ENCODE results near the gene AAK1.
"Not testable (repeated sequence)": the region's sequence is repeated elsewhere in the genome, so short reads cannot be mapped to it uniquely, and the experiment has no call there.

Gene AAK1

DNA sequence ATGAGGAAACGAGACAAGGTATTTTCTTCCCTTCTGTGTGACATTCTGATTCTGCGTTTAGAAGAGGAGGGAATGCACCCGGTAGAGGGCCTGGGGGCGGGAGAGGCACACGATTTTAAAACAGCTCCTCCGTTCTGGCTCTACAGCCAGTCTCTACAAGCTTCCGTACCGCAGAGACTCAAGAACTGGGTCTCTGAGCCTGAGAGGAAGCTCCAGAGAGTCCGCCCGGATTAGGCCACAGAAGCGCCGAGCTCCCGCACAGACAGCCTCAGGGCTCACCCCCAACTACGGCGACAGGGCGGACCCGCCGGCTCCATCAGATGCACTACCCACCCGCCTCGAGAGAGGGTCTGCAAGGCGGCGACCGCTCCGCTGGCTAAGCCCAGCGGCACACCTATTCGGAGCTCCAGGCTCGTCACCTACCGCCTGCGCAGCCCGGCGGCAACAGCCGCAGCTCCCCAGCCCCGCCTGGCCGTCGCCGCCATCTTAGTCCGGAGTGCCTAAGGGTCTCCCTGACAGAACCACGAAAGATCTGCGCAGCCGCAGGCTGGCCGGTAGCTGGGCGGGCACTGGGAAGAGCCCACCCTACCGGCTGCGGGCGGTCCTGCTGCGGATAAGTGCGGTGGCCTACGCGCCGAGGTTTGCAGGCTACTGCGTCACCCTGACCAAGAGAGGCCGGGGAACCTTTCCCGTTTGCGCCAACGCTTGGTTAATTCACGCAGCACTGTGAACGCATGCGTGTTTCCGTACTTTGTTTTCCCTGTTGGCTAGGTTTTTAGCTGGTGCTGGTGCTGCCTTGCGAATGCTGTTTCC lies 206.4 kb downstream of the AAK1 start, which contains the start of gene NFU1:
TSS of gene NFU1 (minus strand) at position 498 of the 813 bp plus-strand sequence. CDS start at position 485, 13 bp downstream.
- DNase-seq, result peak; percentile 91

DNA sequence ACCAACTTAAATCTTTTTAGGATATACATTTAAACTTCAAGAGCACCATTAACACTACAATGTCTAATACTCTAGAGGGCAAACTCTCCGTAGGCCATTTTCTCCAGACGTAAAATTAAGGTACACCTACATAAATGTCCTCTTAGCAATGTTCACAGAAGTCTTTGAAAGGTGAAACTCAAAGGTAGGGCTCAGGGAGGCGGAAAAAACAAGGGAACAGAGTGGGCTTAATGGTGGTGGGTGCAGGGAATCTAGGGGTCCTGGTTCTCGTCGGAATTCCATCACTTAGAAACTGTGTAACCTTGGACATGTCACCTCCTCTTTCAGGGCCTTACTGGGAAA lies 207.0 kb downstream of the AAK1 start:
- DNase-seq, result no peak

DNA sequence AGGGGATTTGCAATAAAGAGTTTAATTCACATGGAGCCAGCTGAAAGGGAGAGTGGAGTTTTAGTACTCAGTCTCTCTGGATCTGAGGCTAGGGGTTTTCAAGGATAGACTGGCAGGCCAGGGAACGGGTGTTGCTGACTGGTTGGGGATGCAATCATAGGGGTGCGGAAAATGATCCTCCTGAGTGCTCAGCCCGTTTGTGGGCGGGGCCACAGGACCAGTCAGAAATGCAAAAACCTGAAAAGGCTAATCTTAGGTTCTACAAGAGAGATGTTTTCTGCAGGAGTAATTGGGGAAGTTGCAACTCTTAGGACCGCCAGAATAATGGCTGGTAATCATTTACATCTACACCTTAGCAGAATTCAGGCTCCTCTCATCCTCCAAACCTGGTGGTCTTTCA lies 208.8 kb downstream of the AAK1 start:
- DNase-seq, result no peak

DNA sequence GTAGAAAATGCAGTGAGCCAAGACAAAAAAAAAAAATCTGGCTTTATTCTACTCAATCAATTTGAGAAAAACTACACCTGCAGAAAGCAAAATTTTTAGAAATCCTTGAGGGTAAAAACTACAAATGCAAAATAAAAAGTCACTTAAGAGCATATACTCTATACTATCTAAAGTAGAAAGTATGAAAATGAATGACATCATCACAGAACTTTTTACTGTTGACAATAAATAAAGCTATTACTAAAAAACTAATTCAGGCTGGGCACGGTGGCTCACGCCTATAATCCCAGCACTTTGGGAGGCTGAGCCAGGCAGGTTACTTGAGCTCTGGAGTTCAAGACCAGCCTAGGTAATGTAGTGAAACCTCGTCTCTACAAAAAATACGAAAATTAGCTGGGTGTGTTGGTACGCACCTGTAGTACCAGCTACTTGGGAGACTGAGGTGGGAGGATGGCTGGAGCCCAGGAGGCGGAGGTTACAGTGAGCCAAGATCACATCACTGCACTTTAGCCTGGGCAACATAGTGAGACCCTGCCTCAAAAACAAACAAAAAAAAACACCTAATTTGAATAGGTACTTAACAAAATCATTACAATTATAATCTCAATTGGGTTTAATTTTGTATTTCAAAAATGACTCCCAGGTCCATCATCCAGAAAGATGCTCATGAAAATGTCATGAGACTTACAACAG lies 213.9 kb downstream of the AAK1 start:
- DNase-seq, result no peak

DNA sequence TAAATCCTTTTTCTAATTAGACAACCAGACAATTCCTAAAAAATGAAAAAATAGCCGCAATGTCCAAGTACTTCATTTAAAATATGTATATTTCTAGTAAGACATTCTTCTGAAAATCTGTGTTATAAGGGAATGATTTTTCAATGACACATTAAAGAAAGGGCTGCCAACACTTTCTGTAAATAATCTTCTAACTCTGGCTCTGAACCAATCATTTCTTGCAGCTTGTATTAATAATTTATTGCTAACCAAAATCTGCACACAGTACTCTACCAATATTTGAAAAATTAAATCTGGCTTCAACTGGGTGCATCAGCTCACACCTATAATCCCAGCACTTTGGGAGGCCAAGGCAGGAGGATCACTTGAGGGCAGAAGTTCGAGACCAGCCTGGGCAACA lies 214.6 kb downstream of the AAK1 start:
- no peak for DNase-seq

DNA sequence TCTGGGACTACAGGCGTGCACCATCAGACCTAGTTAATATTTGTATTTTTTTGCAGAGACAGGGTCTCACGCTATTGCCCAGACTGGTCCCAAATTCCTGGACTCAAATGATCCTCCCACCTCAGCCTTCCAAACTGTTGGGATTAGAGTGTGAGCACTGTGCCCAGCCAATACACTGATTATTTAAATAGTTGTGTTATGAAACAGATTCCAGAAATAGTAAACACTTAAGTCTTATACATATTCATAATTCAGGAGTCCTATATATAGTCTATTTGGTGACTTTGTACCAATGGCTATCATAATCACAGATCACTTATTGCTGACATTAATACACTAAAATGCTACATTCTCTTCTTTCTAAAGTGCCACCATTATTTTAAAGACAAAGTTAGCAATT lies 219.1 kb downstream of the AAK1 start:
- no peak for DNase-seq

DNA sequence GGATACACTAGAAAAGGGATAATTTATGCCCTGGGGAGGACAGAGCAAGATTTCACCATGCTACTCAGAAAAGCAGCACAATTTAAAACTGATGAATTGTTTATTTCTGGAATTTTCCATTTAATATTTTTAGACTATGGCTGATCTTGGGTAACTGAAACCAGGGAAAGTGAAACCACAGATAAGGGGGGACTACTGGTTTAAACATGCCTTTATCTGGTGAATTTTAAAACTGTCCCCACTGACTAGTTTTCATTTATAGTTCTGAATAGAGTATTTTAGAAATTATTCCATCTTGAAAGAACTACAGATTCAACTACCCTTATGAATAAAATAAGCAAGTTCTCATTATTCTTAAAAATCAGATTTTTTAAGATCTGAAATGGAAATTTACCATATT lies 221.3 kb downstream of the AAK1 start:
- DNase-seq, result no peak

DNA sequence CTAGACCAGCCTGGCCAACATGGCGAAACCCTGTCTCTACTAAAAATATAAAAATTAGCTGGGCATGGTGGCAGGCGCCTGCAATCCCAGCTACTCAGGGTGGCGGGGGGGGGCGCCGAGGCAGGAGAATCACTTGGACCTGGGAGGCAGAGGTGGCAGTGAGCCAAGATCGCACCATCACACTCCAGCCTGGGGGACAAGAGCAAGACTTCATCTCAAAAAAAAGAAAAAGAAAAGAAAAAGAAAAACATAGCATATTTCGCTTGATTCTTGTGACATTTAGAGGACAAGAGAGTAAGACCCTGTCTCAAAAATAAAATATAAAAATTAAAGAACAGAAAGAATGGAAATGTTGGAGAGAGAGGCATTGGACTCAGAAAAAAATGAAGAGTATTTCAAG lies 224.4 kb downstream of the AAK1 start:
- DNase-seq, result not testable (repeated sequence)

DNA sequence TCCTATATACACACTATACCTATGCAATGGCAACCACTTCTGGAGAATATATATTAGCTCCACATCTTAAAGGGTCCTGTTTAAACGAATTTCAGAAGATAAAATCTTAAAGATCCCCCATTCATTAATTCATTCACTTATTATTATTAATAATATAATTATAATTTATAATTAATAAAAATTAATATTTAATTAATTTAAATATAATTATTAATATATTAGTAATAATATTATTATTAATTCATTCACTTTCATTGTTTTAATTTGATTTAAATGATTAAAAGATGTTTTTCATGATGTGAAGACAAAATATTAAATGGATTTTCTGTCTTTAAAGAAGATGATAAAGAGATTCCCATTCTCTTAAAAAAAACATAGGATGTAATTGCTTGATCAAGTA lies 227.4 kb downstream of the AAK1 start:
- no peak for DNase-seq

Data from CD4-positive, alpha-beta T cell treated with Interleukin-10 for 1 hour (primary cell).